Fibroblast of mammary gland (primary cell): Measurements from ENCODE around the gene AFF3.
A peak's percentile ranks its signal among the peaks of the same experiment; 100 is the strongest.

Experiments used
- DNase-seq: peaks from one replicate; pipeline ENCODE4 v3.0.0-alpha.2; 2010; ENCODE audit warnings: low read depth
- H3K4me3 ChIP-seq: 2 replicates; pipeline ENCODE4 v1.5.1; 2011; ENCODE audit warnings: low read depth, mild to moderate bottlenecking, low read length, moderate library complexity; ENCODE audit not compliant: control insufficient read depth
- TF ChIP-seq, protein P1 (sequence below): conservative IDR thresholded peaks from 2 replicates; pipeline ENCODE4 v1.5.1; 2011; ENCODE audit warnings: low read depth, low read length, inconsistent platforms; ENCODE audit not compliant: control insufficient read depth, insufficient read depth

AFF3 gene

DNA sequence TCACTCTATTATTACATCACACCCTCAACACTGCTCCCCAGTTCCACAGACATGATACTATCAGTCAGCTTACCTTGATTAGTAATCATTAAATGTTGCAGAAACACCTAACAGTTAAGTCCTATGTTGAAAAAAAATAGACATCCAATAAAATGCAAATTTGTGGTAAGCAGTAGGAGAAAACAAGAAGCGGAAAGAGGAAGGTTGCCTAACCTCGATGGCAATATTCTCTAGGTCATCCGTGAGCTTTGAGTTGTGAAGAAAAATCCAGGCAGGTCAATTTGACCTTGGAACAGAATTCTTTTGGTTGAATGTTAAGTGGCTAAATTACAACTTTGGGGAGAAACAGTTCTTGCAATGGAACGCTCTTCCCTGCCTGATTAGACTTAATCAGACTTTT, 264.4 kb downstream of the AFF3 start:
- no peak overlapping the region for H3K4me3 ChIP-seq
- no peak for DNase-seq
- TF ChIP-seq, protein P1, sequence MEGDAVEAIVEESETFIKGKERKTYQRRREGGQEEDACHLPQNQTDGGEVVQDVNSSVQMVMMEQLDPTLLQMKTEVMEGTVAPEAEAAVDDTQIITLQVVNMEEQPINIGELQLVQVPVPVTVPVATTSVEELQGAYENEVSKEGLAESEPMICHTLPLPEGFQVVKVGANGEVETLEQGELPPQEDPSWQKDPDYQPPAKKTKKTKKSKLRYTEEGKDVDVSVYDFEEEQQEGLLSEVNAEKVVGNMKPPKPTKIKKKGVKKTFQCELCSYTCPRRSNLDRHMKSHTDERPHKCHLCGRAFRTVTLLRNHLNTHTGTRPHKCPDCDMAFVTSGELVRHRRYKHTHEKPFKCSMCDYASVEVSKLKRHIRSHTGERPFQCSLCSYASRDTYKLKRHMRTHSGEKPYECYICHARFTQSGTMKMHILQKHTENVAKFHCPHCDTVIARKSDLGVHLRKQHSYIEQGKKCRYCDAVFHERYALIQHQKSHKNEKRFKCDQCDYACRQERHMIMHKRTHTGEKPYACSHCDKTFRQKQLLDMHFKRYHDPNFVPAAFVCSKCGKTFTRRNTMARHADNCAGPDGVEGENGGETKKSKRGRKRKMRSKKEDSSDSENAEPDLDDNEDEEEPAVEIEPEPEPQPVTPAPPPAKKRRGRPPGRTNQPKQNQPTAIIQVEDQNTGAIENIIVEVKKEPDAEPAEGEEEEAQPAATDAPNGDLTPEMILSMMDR: no peak

DNA sequence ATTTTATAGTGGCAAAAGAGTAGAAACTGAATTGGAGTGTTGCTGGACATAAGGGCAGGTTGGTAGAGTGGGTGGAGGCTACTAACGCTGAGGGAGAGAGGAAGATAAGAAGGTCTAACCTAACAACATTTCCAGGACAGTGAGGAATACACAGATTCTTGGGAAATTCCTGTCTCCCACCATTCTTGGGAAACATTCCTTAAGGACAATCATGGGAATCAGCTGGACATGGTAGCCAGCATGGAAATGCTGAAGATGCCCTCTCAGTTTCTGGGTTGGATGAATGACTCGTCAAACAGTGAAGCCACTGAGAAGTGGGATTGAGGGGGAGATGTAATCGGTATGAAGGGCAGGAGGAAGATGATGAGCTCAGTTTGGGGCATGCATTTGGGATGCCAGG, 265.4 kb downstream of the AFF3 start:
- DNase-seq: no peak
- no peak overlapping the region for H3K4me3 ChIP-seq
- TF ChIP-seq, protein P1: no peak

DNA sequence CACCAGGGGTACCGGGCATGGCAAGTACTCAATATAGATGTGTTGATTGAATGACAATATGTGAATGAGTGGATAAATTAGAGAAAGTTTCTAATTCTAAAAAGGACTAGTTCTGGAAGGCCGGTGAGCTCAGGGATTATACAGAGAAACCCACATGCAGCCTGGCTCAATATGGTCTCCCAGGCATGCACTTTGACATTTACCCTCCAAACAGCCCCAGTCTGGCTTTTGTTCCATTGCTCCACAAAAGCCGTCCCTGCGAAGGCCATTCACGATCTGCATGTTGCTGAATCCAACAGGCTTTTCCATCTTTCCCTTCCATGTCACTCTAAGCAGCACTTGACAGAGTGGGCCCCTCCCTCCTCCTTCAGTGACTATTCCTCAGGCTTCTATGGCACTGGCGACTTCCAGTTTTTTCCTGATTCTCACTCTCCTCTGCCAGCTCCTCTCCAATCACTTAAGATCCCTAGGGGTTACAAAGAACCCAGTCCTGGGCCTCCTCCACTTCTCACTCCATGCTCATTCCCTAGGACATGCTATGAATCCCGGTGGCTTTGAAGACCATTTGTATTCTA, 266.7 kb downstream of the AFF3 start:
- TF ChIP-seq, protein P1: no peak
- H3K4me3 ChIP-seq: no peak overlapping the region
- DNase-seq: no peak

DNA sequence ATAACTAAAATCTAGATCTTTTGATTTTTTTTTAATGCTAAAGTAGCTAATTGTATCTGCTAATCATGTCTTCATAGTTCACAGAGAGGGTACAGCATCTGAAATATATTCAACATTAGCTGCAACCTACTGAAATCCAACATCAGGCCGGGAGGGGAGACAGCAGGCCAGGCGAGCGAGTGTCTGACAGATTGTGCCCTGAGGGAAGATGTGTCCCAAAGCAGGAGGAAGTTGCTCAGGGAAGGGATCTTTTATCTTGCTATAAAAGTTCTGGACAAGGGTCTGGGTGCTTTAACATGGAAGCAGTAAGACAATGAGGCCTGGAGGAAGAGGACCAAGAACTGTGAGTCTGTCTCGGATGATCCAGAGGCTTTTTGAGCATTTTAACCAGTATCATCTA, 274.1 kb downstream of the AFF3 start:
- no peak for DNase-seq
- TF ChIP-seq, protein P1: no peak
- H3K4me3 ChIP-seq: no peak overlapping the region

DNA sequence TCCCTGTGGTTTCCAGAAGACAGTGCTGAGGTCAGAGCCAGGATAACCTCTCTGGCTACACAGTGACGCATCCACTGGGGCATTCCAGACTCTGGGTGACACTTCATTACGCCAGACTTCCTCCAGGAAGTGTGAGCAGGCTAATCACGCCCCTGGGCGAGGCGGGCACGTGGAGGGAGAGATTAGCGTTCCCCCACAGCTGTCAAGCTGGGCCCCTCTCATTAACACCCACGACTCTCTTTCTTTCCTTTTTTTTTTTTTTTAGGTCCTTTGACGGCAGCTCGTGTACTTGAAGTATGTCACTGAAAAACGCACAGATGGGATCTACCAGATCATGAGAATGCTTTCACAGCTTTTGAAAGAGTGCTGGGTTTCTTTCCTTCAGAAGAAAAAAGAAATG, 274.6 kb downstream of the AFF3 start:
- no peak for DNase-seq
- TF ChIP-seq, protein P1: no peak
- H3K4me3 ChIP-seq: no peak overlapping the region

DNA sequence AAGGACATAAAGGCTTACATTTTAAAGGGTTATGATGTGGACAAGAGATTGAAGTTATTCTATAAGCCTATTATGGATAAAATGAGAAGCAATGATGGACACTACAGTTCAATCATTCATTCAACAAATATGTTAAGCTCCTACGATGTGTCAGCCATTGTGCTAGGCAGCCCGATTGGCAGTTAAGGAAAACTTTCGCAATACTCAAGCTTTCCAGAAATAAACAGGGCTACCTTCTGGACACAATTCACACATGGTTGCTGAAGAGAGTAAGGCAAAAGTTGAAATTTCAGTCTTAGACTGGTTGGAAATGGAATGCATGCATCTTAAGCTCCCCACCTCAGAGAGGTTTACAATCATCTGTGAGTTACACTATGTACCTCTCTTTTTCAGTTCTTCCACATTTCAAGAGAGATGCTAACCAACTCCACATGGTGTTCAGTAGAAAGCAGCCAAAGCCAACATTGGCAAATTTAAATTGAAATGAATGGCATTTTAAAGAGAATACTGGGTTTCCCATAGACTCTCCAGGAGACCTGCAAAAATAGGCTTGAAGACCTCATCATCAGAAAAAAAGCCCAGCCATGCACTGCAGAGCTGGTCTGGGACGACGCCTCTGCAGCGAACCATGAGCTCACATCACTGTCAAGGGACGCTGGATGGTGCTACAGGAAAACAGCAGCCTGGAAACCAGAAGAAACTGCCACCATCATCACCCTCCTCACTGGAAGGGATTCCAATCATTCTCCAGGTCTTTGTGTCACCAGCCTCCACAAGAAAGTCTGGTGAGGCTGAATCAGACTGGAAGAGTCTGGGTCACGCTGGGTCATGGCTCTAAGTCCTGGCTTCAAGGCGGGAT, 276.3 kb downstream of the AFF3 start:
- H3K4me3 ChIP-seq: no peak overlapping the region
- peak; percentile 49 for DNase-seq
- TF ChIP-seq, protein P1: no peak
